BLaER1 (cell line): Measurements from ENCODE around the gene F7.
"Not testable (repeated sequence)": the region's sequence is repeated elsewhere in the genome, so short reads cannot be mapped to it uniquely, and the experiment has no call there.

ENCODE experiments used
- H3K27ac ChIP-seq: shearing (Covaris generic); formaldehyde crosslinking; 2 replicates; pipeline ENCODE4 v1.8.1; 2022
- H3K27me3 ChIP-seq: shearing (Covaris generic); formaldehyde crosslinking; 2 replicates; pipeline ENCODE4 v1.8.1; 2022
- H3K36me3 ChIP-seq: shearing (Covaris generic); formaldehyde crosslinking; 2 replicates; pipeline ENCODE4 v1.8.1; 2022
- H3K4me1 ChIP-seq: shearing (Covaris generic); formaldehyde crosslinking; 2 replicates; pipeline ENCODE4 v1.8.1; 2022
- H3K4me2 ChIP-seq: shearing (Covaris generic); formaldehyde crosslinking; 2 replicates; pipeline ENCODE4 v1.8.1; 2022
- H3K4me3 ChIP-seq: shearing (Covaris generic); formaldehyde crosslinking; 2 replicates; pipeline ENCODE4 v1.8.1; 2022
- H3K9ac ChIP-seq: shearing (Covaris generic); formaldehyde crosslinking; 2 replicates; pipeline ENCODE4 v1.8.1; 2022
- H3K9me3 ChIP-seq: shearing (Covaris generic); formaldehyde crosslinking; 2 replicates; pipeline ENCODE4 v1.8.1; 2022
- H4K20me1 ChIP-seq: shearing (Covaris generic); formaldehyde crosslinking; 2 replicates; pipeline ENCODE4 v1.8.1; 2022
- Cebpa-rat ChIP-seq: shearing (Covaris generic); IDR thresholded peaks from 2 replicates; pipeline ENCODE4 v1.8.1; 2022

The F7 gene

DNA sequence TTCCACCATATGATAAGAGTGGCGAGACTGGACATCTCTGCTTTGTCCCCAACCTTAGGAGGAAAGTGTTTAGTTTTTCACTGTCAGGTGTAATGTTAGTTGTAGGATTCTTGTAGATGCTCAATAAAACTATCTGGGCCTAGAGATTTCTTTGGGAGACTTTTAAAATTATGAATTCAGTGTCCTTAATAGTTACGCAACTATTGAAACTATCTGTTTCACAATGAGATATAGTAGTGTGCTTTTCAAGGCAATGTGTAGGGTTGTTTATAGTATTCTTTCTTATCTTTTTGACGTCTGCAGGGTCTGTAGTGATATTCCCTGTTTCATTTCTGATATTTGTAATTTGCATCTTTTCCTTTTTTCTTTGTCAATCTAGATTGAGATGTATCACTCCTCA lies 33.2 kb upstream of the F7 start:
- no peak overlapping the region for H3K27ac ChIP-seq

DNA sequence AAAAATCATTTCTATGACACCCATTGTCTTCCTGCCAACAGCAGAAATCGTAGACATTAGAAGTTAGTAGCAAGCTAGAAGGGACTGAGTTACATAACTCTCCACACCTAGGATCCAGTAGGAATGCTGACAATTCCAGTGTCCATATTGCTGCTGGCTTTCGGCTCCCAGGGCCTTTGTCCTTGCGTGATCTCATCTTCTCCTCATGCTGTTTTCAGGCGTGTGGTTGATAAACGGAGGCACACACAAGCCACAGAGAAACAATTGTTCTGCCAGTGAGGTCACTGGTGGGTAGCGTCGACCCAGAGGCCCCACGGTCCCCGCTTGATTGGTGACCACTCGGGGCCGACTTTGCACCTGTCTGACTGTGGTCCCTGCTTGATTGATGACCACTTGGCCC lies 31.6 kb upstream of the F7 start:
- Histone ChIP-seq H3K4me2 (no peak overlapping the region), H3K4me1 (peaks cover 15% of the 10 kb centered on the region), H4K20me1 (no peaks in the 10 kb centered on the region), H3K27ac (no peak overlapping the region), H3K36me3 (no peaks in the 10 kb centered on the region), H3K27me3 (no peaks in the 10 kb centered on the region), H3K9me3 (no peaks in the 10 kb centered on the region), H3K4me3 (no peak overlapping the region), H3K9ac (no peak overlapping the region)
- no peak for TF ChIP-seq Cebpa-rat

More for the DNA sequence above, 33.2 kb upstream of the F7 start:
- peak; percentile 47; the same call in 1 of the 2 replicates for TF ChIP-seq Cebpa-rat
- no peak overlapping the region for H3K4me2 ChIP-seq
- H3K4me3 ChIP-seq, result no peak overlapping the region
- no peaks in the 10 kb centered on the region for H3K9me3 ChIP-seq
- no peak overlapping the region for H3K9ac ChIP-seq
- no peaks in the 10 kb centered on the region for H3K36me3 ChIP-seq
- H3K4me1 ChIP-seq, result no peaks in the 10 kb centered on the region
- no peaks in the 10 kb centered on the region for H3K27me3 ChIP-seq
- H4K20me1 ChIP-seq, result no peaks in the 10 kb centered on the region

DNA sequence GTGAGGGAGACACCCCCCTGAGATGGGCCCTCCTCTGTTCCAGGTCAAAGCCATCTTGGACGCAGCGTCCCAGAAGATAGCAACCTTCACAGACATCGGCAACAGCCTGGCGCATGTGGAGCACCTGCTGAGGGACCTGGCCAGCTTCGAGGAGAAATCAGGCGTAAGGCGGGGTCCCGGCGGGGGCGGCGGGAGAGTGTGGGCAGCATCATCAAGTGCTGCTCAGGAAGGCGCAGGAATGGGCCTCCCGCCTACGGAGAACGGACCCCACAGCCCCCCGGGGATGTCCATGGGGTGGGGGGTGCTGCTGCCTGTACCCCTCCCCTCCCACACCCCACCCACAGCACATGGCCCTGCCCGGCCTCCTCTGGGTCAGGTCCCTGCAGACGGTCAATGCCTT lies 31.2 kb upstream of the F7 start:
- H3K4me1 ChIP-seq, result peaks cover 20% of the 10 kb centered on the region
- H3K4me3 ChIP-seq, result no peak overlapping the region
- no peak overlapping the region for H3K27ac ChIP-seq
- no peaks in the 10 kb centered on the region for H3K9me3 ChIP-seq
- H3K9ac ChIP-seq, result no peak overlapping the region
- no peaks in the 10 kb centered on the region for H3K27me3 ChIP-seq
- no peak overlapping the region for H3K4me2 ChIP-seq
- no peaks in the 10 kb centered on the region for H3K36me3 ChIP-seq
- no peak for TF ChIP-seq Cebpa-rat
- no peaks in the 10 kb centered on the region for H4K20me1 ChIP-seq

DNA sequence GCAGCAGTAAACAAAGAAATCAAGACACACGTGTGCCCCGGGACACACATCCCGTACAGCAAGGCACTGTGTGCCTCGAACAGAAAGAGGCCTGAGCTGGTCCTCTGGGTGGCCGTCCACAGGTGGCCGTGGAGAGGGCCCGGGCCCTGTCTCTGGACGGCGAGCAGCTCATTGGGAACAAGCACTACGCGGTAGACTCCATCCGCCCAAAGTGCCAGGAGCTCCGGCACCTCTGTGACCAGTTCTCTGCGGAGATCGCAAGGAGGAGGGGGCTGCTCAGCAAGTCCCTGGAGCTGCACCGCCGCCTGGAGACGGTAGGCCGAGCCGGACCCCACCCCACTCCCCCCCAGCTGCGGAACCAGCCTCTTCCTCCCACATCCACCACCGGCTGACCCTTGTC lies 30.7 kb upstream of the F7 start:
- peaks cover 21% of the 10 kb centered on the region for H3K4me1 ChIP-seq
- no peak overlapping the region for H3K9ac ChIP-seq
- no peaks in the 10 kb centered on the region for H3K9me3 ChIP-seq
- H3K36me3 ChIP-seq, result no peaks in the 10 kb centered on the region
- no peak overlapping the region for H3K27ac ChIP-seq
- no peak overlapping the region for H3K4me2 ChIP-seq
- no peak overlapping the region for H3K4me3 ChIP-seq
- no peak for TF ChIP-seq Cebpa-rat
- no peaks in the 10 kb centered on the region for H4K20me1 ChIP-seq
- no peaks in the 10 kb centered on the region for H3K27me3 ChIP-seq

DNA sequence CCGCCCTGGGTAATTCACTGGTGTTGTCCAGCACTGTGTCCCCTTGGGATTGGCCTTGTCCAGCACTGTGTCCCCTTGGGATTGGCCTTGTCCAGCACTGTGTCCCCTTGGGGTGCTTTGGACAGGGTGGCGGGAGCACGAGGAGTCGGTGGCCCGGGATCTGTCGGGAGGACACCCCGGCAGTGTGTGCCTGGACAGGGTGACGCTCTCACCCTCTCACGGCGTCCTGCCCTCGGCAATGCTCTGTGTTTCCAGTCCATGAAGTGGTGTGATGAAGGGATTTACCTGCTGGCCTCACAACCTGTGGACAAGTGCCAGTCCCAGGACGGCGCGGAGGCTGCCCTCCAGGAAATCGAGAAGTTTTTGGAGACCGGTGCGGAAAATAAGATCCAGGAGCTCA lies 29.9 kb upstream of the F7 start:
- Histone ChIP-seq H3K4me2 (no peak overlapping the region), H3K4me1 (peaks cover 21% of the 10 kb centered on the region), H3K9me3 (no peaks in the 10 kb centered on the region), H3K4me3 (no peak overlapping the region), H4K20me1 (no peaks in the 10 kb centered on the region), H3K27me3 (no peaks in the 10 kb centered on the region), H3K9ac (no peak overlapping the region), H3K27ac (no peak overlapping the region), H3K36me3 (no peaks in the 10 kb centered on the region)
- TF ChIP-seq Cebpa-rat, result no peak

DNA sequence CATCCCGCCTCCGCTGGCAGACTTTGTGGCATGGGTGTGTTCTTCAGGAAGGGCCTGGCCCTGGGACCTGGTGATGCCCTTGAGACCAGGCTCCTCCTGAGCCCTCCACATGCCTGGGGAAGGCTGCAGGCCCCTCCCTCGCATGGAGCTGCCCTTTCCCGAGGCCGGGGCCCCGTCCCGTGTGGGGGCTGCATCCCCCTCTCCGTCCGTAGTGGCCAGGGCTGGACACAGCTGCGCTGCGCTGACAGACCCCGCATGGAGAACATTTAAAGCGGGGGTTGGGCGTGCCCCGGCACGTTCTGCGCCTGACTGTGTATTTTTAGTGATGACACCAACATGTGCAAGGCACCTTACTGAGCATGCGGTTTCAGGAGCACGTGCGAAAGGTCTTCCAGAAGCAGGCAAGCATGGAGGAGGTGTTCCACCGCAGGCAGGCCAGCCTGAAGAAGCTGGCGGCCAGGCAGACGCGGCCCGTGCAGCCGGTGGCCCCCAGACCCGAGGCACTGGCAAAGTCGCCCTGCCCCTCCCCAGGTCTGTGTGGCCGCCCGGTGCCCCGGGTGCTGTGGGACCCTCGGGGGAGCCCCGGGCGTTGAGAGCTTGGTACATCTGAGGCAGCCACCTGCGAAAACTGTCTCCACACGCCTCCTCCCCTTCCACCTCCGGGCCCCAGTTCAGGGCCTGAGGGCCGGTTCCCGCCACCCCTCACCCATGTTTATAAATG lies 28.8 kb upstream of the F7 start:
- H3K36me3 ChIP-seq, result no peaks in the 10 kb centered on the region
- no peak overlapping the region for H3K4me3 ChIP-seq
- no peaks in the 10 kb centered on the region for H3K27me3 ChIP-seq
- no peaks in the 10 kb centered on the region for H3K9me3 ChIP-seq
- H3K27ac ChIP-seq, result no peak overlapping the region
- no peak overlapping the region for H3K9ac ChIP-seq
- H3K4me1 ChIP-seq, result peaks cover 21% of the 10 kb centered on the region
- H4K20me1 ChIP-seq, result no peaks in the 10 kb centered on the region
- no peak for TF ChIP-seq Cebpa-rat
- H3K4me2 ChIP-seq, result no peak overlapping the region

DNA sequence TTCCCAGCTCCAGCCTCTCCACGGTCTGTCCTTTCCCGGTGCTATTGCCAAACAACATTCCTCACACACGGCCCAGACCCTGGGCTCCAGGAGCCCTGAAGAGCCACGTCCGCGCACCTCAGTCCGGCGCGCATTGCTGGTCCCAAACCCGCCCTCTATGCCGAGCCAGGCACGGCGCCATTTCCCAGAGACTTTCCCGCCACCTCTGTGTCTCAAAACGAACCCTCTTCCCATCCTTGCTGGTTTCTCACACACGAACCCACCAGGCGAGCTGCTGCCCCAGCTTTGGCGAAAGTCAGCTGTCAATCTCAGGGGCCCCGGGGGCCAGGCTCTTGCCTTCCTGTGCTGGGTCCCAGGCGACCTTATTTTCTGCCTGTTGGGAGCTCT lies 28.0 kb upstream of the F7 start:
- no peaks in the 10 kb centered on the region for H3K36me3 ChIP-seq
- H3K4me1 ChIP-seq, result peaks cover 21% of the 10 kb centered on the region
- no peaks in the 10 kb centered on the region for H3K27me3 ChIP-seq
- TF ChIP-seq Cebpa-rat, result no peak
- no peaks in the 10 kb centered on the region for H4K20me1 ChIP-seq
- H3K27ac ChIP-seq, result no peak overlapping the region
- H3K9ac ChIP-seq, result no peak overlapping the region
- no peaks in the 10 kb centered on the region for H3K9me3 ChIP-seq
- no peak overlapping the region for H3K4me2 ChIP-seq
- no peak overlapping the region for H3K4me3 ChIP-seq

DNA sequence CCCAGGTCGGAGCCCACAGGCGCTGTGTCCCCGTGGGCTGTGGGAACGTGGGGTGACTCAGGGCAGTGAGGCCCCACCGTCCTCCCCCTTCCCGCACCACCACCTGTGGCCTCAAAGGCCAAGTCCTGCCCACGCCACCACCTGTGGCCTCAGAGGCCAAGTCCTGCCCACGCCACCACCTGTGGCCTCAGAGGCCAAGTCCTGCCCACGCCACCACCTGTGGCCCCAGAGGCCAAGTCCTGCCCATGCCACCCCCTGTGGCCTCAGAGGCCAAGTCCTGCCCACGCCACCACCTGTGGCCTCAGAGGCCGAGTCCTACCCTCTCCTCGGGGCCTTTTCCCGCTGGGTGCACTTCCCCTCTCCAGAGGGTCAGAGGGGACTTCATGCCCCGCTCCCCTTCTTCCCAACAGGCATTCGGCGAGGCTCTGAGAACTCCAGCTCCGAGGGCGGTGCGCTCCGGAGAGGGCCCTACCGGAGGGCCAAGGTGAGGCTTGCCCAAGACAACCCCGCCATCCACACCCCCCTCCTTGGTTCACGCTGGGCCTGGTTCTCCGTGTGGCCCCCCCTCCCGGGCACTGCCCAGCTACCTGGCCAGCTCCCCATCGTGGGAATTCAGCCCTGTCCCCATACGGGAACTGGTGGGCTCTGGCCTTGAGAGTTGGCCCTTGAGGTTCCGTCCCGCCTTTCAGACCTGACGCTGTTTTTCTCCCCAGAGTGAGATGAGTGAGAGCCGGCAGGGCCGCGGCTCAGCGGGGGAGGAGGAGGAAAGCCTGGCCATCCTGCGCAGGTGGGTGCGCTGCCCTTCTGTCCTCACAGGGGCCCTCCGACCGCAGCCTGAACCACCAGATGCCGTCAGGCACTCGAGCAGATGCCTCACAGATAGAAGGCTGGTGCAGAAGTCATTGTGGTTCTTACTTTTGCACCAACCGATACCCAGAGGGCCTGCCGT lies 27.4 kb upstream of the F7 start:
- Histone ChIP-seq H3K27ac (0 out of 2 replicates have a peak overlapping the region, but pooled peaks have one; percentile 26), H3K36me3 (no peaks in the 10 kb centered on the region), H3K27me3 (no peaks in the 10 kb centered on the region), H3K9me3 (no peaks in the 10 kb centered on the region), H3K4me3 (no peak overlapping the region), H3K4me1 (peaks cover 21% of the 10 kb centered on the region), H4K20me1 (no peaks in the 10 kb centered on the region), H3K9ac (no peak overlapping the region), H3K4me2 (peak overlapping the region; percentile 34; the same call in 1 of the 2 replicates)
- TF ChIP-seq Cebpa-rat, result no peak

DNA sequence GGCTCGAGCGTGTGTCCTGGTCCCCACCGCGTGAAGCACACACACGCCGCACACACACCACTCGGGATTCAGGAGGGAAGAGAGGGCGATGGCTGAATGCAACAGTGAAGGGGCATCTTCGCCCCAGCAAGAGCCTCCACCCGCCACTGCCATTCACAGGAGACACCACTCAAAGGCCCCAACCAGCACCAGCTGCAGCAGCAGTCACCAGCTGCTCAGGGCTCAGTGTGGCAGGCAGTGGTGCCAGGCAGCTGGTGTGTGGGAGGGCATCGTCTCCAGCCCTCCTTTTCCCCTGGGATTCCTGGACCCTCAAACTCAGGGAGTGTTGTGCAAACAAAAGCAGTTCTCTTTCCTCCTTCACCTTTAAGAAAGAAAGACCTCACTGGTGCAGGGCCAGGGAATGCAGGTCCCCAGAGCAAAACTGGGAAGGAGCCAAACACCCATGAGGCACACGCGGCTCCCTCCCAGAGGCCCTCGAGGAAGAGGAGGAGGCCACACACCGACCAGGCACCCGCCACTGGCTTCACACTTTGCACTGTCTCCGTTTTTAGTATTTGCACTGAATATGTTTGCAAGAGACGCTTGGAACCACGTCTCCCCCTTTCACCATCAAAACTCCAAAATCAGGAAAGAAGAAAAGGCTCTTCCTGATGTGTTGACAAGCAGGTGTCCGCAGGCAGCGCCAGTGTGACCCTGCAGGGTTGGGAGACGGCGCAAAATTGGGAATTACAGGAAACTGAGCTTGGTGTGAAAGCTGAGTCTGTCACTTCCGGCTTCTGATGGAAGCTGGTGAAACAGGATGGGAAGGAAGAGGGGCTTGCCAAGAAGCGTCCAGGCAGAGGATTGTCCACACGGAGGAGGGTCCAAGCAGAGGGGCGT lies 26.4 kb upstream of the F7 start:
- Histone ChIP-seq H3K4me1 (peaks cover 21% of the 10 kb centered on the region), H3K4me2 (peak overlapping the region; percentile 34; the same call in 1 of the 2 replicates), H3K27ac (peak overlapping the region; percentile 26; the same call in 1 of the 2 replicates), H3K4me3 (no peak overlapping the region), H3K9ac (no peak overlapping the region), H4K20me1 (no peaks in the 10 kb centered on the region), H3K36me3 (no peaks in the 10 kb centered on the region), H3K27me3 (no peaks in the 10 kb centered on the region), H3K9me3 (no peaks in the 10 kb centered on the region)
- no peak for TF ChIP-seq Cebpa-rat

DNA sequence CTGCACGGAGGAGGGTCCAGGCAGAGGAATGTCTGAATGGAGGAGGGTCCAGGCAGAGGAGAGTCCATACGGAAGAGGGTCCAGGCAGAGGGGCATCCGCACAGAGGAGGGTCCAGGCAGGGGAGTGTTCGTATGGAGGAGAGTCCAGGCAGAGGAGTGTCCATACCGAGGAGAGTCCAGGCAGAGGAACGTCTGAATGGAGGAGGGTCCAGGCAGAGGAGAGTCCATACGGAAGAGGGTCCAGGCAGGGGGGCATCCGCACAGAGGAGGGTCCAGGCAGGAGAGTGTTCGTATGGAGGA lies 25.9 kb upstream of the F7 start:
- not testable (repeated sequence) for H3K9me3 ChIP-seq, H3K4me2 ChIP-seq, H3K27ac ChIP-seq

More for the DNA sequence above, 25.9 kb upstream of the F7 start:
- not testable (repeated sequence) for H4K20me1 ChIP-seq, H3K9ac ChIP-seq, H3K4me3 ChIP-seq, H3K27me3 ChIP-seq, H3K36me3 ChIP-seq
- peaks cover 21% of the 10 kb centered on the region for H3K4me1 ChIP-seq
